Measurements from ENCODE around the gene BNIP2.

BNIP2 gene

GRCh38 chr15:59688782-59689625 lies at the start of gene BNIP2:
BNIP2 (minus strand) TSS chr15:59689320; CDS start chr15:59682457, 6,863 bp downstream.
- peaks cover 3% of the 10 kb centered on the region for H3K4me1 ChIP-seq
- no peaks in the 10 kb centered on the region for H3K79me2 ChIP-seq
- peak within 1 kb of the TSS; percentile 85 for H2AFZ ChIP-seq
- peak within 1 kb of the TSS; percentile 57 for H3K9ac ChIP-seq
- peak within 1 kb of the TSS; percentile 94 for H3K4me3 ChIP-seq (ENCODE audit: low read depth, low read length)
- H3K27me3 ChIP-seq (ENCODE audit: control insufficient read depth, insufficient read depth, low read length), result no peaks in the 10 kb centered on the region
- H3K9me3 ChIP-seq (ENCODE audit: control insufficient read depth, low read length), result no peaks in the 10 kb centered on the region
- TF ChIP-seq CTCF (IDR thresholded peaks at IDR 0.05), result no peak
- peak within 1 kb of the TSS; percentile 89 for H3K4me2 ChIP-seq (ENCODE audit: low read length)
- no peaks in the 10 kb centered on the region for H3K36me3 ChIP-seq (ENCODE audit: control insufficient read depth, insufficient read depth, low read length)
- peak within 1 kb of the TSS; percentile 93 for H3K27ac ChIP-seq

GRCh38 chr15:59738676-59739075 lies 49.6 kb upstream of the BNIP2 start:
- no peak overlapping the region for H3K27ac ChIP-seq
- no peaks in the 10 kb centered on the region for H3K27me3 ChIP-seq (ENCODE audit: control insufficient read depth, insufficient read depth, low read length)
- no peaks in the 10 kb centered on the region for H3K36me3 ChIP-seq (ENCODE audit: control insufficient read depth, insufficient read depth, low read length)
- no peaks in the 10 kb centered on the region for H3K4me1 ChIP-seq
- H2AFZ ChIP-seq, result no peak overlapping the region
- no peak overlapping the region for H3K4me2 ChIP-seq (ENCODE audit: low read length)
- H3K9me3 ChIP-seq (ENCODE audit: control insufficient read depth, low read length), result no peaks in the 10 kb centered on the region
- no peak for TF ChIP-seq CTCF (IDR thresholded peaks at IDR 0.05)
- H3K9ac ChIP-seq, result no peak overlapping the region
- H3K4me3 ChIP-seq (ENCODE audit: low read depth, low read length), result no peak overlapping the region
- no peaks in the 10 kb centered on the region for H3K79me2 ChIP-seq

- H2AFZ ChIP-seq, result no peak overlapping the region
These were observed 47.1 kb upstream of the BNIP2 start for GRCh38 chr15:59736181-59736580.

GRCh38 chr15:59725151-59725486 lies 36.0 kb upstream of the BNIP2 start:
- H3K27ac ChIP-seq, result no peak overlapping the region
- TF ChIP-seq CTCF (IDR thresholded peaks at IDR 0.05), result no peak
- H3K9ac ChIP-seq, result no peak overlapping the region
- no peaks in the 10 kb centered on the region for H3K9me3 ChIP-seq (ENCODE audit: control insufficient read depth, low read length)
- no peaks in the 10 kb centered on the region for H3K27me3 ChIP-seq (ENCODE audit: control insufficient read depth, insufficient read depth, low read length)
- no peak overlapping the region for H3K4me3 ChIP-seq (ENCODE audit: low read depth, low read length)
- no peaks in the 10 kb centered on the region for H3K79me2 ChIP-seq
- H3K4me2 ChIP-seq (ENCODE audit: low read length), result no peak overlapping the region
- no peaks in the 10 kb centered on the region for H3K4me1 ChIP-seq
- H2AFZ ChIP-seq, result no peak overlapping the region
- H3K36me3 ChIP-seq (ENCODE audit: control insufficient read depth, insufficient read depth, low read length), result no peaks in the 10 kb centered on the region

More at GRCh38 chr15:59736181-59736580, 47.1 kb upstream of the BNIP2 start:
- Histone ChIP-seq H3K9me3 (ENCODE audit: control insufficient read depth, low read length) (no peaks in the 10 kb centered on the region), H3K9ac (no peak overlapping the region), H3K27me3 (ENCODE audit: control insufficient read depth, insufficient read depth, low read length) (no peaks in the 10 kb centered on the region), H3K79me2 (no peaks in the 10 kb centered on the region), H3K4me1 (no peaks in the 10 kb centered on the region), H3K36me3 (ENCODE audit: control insufficient read depth, insufficient read depth, low read length) (no peaks in the 10 kb centered on the region), H3K4me2 (ENCODE audit: low read length) (no peak overlapping the region), H3K27ac (no peak overlapping the region), H3K4me3 (ENCODE audit: low read depth, low read length) (no peak overlapping the region)
- TF ChIP-seq CTCF (IDR thresholded peaks at IDR 0.05), result no peak

Measured in parathyroid adenoma (tissue), 2 donors.